ENCODE results near the gene CFAP57. TPM values are rescaled to one million over a fixed set of nuclear protein-coding genes. Genes with fewer than 3 reads are reported as not detected.

CFAP57 gene
- polyA plus RNA-seq, 2 of the 4 experiments (the other 2 are of a cell fraction) = 0.54 to 0.80 TPM

DNA sequence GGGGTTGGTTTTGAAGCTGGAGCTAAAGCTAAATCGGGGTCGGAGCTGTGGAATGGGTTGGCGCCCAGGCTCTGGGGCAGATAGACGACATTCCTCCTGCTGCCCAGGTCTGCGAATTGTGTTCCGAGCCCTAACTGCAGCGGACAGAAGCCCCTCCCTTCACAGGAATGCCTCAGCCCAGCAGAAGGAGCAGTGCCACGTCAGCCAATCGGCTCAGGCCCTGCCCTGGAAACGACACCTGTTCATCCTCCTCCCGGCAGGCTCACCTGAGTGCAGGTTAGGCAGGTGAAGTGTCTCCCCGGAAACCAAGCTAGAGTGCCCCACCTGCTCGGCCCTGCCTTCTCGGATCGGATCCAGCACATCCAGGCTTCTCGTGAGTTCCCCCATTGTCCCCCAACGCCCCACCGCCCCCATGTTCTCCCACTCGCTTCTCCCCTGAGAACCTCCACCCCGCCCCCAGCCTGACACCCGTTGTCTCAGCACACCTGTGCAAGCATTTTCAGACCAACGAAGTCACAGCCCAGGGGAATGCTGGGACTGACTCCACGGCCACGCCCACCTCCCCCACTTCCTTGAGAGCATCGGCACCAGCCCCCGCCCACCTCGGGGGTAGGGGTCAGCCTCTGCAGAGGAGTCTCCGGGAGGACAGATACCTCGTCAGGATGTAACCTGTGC lies 98.4 kb downstream of the CFAP57 start:
- Histone ChIP-seq H3K4me2 (no peak overlapping the region), H3K9me3 (no peaks in the 10 kb centered on the region), H3K27ac (no peak overlapping the region), H3K4me3 (no peak overlapping the region), H3K4me1 (no peaks in the 10 kb centered on the region)
- TF ChIP-seq GATA3 (IDR thresholded peaks at IDR 0.05; ENCODE audit: borderline replicate concordance) = no peak
- TF ChIP-seq SMC3 (IDR thresholded peaks at IDR 0.05) = no peak
- TF ChIP-seq NR3C1 (IDR thresholded peaks at IDR 0.05) = no peak
- TF ChIP-seq, protein P1, sequence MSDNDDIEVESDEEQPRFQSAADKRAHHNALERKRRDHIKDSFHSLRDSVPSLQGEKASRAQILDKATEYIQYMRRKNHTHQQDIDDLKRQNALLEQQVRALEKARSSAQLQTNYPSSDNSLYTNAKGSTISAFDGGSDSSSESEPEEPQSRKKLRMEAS (IDR thresholded peaks at IDR 0.05) = no peak
- TF ChIP-seq MAZ (IDR thresholded peaks at IDR 0.05; ENCODE audit: borderline replicate concordance, low read depth, low read length) = no peak
- no peak for TF ChIP-seq RFX5 (IDR thresholded peaks at IDR 0.05)
- TF ChIP-seq POLR2A (IDR thresholded peaks at IDR 0.05; ENCODE audit: low read length) = no peak
- TF ChIP-seq, protein P2, sequence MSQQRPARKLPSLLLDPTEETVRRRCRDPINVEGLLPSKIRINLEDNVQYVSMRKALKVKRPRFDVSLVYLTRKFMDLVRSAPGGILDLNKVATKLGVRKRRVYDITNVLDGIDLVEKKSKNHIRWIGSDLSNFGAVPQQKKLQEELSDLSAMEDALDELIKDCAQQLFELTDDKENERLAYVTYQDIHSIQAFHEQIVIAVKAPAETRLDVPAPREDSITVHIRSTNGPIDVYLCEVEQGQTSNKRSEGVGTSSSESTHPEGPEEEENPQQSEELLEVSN (IDR thresholded peaks at IDR 0.05; ENCODE audit: borderline replicate concordance, low read depth) = no peak
- no peak for TF ChIP-seq HOXA7 (CRISPR knock-in tag; IDR thresholded peaks at IDR 0.05)
- TF ChIP-seq, protein P3, sequence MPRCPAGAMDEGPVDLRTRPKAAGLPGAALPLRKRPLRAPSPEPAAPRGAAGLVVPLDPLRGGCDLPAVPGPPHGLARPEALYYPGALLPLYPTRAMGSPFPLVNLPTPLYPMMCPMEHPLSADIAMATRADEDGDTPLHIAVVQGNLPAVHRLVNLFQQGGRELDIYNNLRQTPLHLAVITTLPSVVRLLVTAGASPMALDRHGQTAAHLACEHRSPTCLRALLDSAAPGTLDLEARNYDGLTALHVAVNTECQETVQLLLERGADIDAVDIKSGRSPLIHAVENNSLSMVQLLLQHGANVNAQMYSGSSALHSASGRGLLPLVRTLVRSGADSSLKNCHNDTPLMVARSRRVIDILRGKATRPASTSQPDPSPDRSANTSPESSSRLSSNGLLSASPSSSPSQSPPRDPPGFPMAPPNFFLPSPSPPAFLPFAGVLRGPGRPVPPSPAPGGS (IDR thresholded peaks at IDR 0.05) = no peak
- 63% methylated on average over 18 of the region's 29 CpGs for WGBS (ENCODE audit: missing lambda C conversion rate)
- CTCF ChIA-PET = no interaction called here
- no peak for DNase-seq (ENCODE audit: low read depth in 1 of 2, low spot score in 1 of 2)
- no peak for ATAC-seq
- no peak for FAIRE-seq
- POLR2A ChIA-PET = no interaction called here

DNA sequence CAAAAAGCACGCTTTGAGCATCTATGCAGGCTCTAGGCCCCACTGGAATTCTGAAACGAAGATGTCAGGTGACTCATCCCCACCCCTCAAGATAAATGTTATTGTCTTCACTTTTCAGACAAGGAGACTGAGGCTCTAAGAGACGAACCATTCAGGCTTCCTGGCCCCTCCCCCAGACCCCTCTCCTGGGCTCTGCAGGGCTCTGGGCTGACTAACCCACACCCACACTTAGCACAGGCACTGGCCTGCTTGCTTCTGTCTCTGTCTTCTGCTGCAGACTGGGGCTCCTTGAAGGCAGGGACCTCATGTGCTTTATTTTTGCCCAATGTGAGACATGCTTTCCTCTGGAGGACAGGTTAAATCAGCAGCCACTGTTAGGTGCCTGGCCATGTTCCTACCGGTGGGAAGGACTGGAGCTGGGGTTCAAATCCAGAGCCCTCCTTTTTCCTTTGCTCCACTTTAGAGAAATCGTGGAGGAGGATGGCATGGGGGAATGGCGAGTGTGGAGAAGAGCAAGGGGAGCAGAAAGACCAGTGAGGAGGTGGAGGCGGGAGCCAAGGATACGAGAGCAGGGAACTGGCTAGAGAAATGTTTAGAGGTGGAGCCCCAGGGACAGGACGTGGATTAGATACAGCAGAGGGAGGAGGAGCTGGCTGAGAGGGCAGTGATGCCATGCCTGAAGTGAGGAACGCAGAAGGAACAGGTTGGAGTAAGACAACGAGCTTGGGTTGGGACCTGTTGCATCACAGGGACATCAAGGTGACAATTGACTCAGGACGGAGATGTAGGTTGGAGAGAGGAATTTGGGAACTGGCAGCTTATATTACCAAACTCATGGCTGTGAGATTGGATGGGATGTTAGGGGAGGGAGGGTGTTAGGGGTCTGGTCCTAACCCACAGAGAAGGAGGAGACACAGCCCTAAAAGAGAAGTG lies 99.3 kb downstream of the CFAP57 start:
- no peak for DNase-seq (ENCODE audit: low read depth in 1 of 2, low spot score in 1 of 2)
- POLR2A ChIA-PET = no interaction called here
- Histone ChIP-seq H3K9me3 (no peaks in the 10 kb centered on the region), H3K4me1 (no peaks in the 10 kb centered on the region), H3K4me2 (no peak overlapping the region), H3K27ac (no peak overlapping the region), H3K4me3 (no peak overlapping the region)
- ATAC-seq = no peak
- TF ChIP-seq, protein P2 (IDR thresholded peaks at IDR 0.05; ENCODE audit: borderline replicate concordance, low read depth) = no peak
- TF ChIP-seq CBX2 (IDR thresholded peaks at IDR 0.05; ENCODE audit: borderline replicate concordance, low read depth) = no peak
- no peak for TF ChIP-seq CEBPB (IDR thresholded peaks at IDR 0.05)
- TF ChIP-seq NR3C1 (IDR thresholded peaks at IDR 0.05) = no peak
- TF ChIP-seq SMC3 (IDR thresholded peaks at IDR 0.05) = no peak
- no peak for TF ChIP-seq KDM1A (IDR thresholded peaks at IDR 0.05; ENCODE audit: low read depth)
- TF ChIP-seq MAZ (IDR thresholded peaks at IDR 0.05; ENCODE audit: borderline replicate concordance, low read depth, low read length) = no peak
- no peak for TF ChIP-seq ATOH8 (CRISPR knock-in tag; IDR thresholded peaks at IDR 0.05; ENCODE audit: low read depth)
- TF ChIP-seq POLR2A (IDR thresholded peaks at IDR 0.05; ENCODE audit: low read length) = no peak
- TF ChIP-seq EP300 (IDR thresholded peaks at IDR 0.05) = no peak
- no peak for TF ChIP-seq REST (IDR thresholded peaks at IDR 0.05)
- no peak for TF ChIP-seq EHMT2 (IDR thresholded peaks at IDR 0.05; ENCODE audit: low read depth)
- no peak for TF ChIP-seq MAFK (IDR thresholded peaks at IDR 0.05; ENCODE audit: partially characterized antibody)
- no peak for TF ChIP-seq NFE2L2 (conservative IDR thresholded peaks at IDR 0.05; ENCODE audit: low read length)
- TF ChIP-seq, protein P3 (IDR thresholded peaks at IDR 0.05) = no peak
- no peak for TF ChIP-seq FOSB (CRISPR knock-in tag; IDR thresholded peaks at IDR 0.05)
- no peak for TF ChIP-seq MYC (IDR thresholded peaks at IDR 0.05; ENCODE audit: borderline replicate concordance, low read length)
- TF ChIP-seq JUNB (IDR thresholded peaks at IDR 0.05) = no peak
- TF ChIP-seq SREBF2 (IDR thresholded peaks at IDR 0.05) = no peak
- TF ChIP-seq, protein P4, sequence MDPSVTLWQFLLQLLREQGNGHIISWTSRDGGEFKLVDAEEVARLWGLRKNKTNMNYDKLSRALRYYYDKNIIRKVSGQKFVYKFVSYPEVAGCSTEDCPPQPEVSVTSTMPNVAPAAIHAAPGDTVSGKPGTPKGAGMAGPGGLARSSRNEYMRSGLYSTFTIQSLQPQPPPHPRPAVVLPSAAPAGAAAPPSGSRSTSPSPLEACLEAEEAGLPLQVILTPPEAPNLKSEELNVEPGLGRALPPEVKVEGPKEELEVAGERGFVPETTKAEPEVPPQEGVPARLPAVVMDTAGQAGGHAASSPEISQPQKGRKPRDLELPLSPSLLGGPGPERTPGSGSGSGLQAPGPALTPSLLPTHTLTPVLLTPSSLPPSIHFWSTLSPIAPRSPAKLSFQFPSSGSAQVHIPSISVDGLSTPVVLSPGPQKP (IDR thresholded peaks at IDR 0.05; ENCODE audit: low read depth, low read length) = no peak
- 60% methylated on average over 12 of the region's 12 CpGs for WGBS (ENCODE audit: missing lambda C conversion rate)
- CTCF ChIA-PET = interaction anchor here (0.9 to 1.4 kb wide), 2 partner anchors 11 to 14 kb away, joined by 3 to 4 read pairs; partner anchors contain the start of gene C1orf210
- no peak for FAIRE-seq
